ENCODE results near the gene ITFG1.

The ITFG1 gene

GRCh38 chr16:47316442-47317015 is 144.3 kb downstream of the ITFG1 start:
- Histone ChIP-seq H3K9ac (ENCODE audit: low read depth, low read length) (no peak overlapping the region), H3K4me2 (ENCODE audit: low read length) (no peak overlapping the region), H3K4me1 (ENCODE audit: control insufficient read depth, insufficient read depth, low read length) (no peaks in the 10 kb centered on the region), H3K4me3 (ENCODE audit: low read length) (no peak overlapping the region), H3K36me3 (ENCODE audit: insufficient read depth, low read length) (no peaks in the 10 kb centered on the region), H3K9me3 (replicated peaks; ENCODE audit: low read length) (no peaks in the 10 kb centered on the region), H3K27me3 (ENCODE audit: control insufficient read depth, insufficient read depth, low read length) (no peaks in the 10 kb centered on the region)

- no peak overlapping the region for H3K9ac ChIP-seq (ENCODE audit: low read depth, low read length)
- H3K4me2 ChIP-seq (ENCODE audit: low read length) = no peak overlapping the region
- no peak overlapping the region for H3K4me3 ChIP-seq (ENCODE audit: low read length)
- no peaks in the 10 kb centered on the region for H3K27me3 ChIP-seq (ENCODE audit: control insufficient read depth, insufficient read depth, low read length)
- no peaks in the 10 kb centered on the region for H3K36me3 ChIP-seq (ENCODE audit: insufficient read depth, low read length)
- peaks cover 6% of the 10 kb centered on the region for H3K4me1 ChIP-seq (ENCODE audit: control insufficient read depth, insufficient read depth, low read length)
- no peaks in the 10 kb centered on the region for H3K9me3 ChIP-seq (replicated peaks; ENCODE audit: low read length)
These were observed 148.9 kb downstream of the ITFG1 start for GRCh38 chr16:47311738-47312505.

- Histone ChIP-seq H3K4me3 (ENCODE audit: low read length) (no peak overlapping the region), H3K4me1 (ENCODE audit: control insufficient read depth, insufficient read depth, low read length) (peaks cover 6% of the 10 kb centered on the region), H3K9me3 (replicated peaks; ENCODE audit: low read length) (no peaks in the 10 kb centered on the region), H3K36me3 (ENCODE audit: insufficient read depth, low read length) (no peaks in the 10 kb centered on the region), H3K9ac (ENCODE audit: low read depth, low read length) (no peak overlapping the region), H3K27me3 (ENCODE audit: control insufficient read depth, insufficient read depth, low read length) (no peaks in the 10 kb centered on the region), H3K4me2 (ENCODE audit: low read length) (no peak overlapping the region)
These were observed 150.1 kb downstream of the ITFG1 start for GRCh38 chr16:47310792-47311211.

- Histone ChIP-seq H3K9me3 (replicated peaks; ENCODE audit: low read length) (no peaks in the 10 kb centered on the region), H3K27me3 (ENCODE audit: control insufficient read depth, insufficient read depth, low read length) (no peaks in the 10 kb centered on the region), H3K9ac (ENCODE audit: low read depth, low read length) (no peak overlapping the region), H3K4me1 (ENCODE audit: control insufficient read depth, insufficient read depth, low read length) (peaks cover 6% of the 10 kb centered on the region), H3K36me3 (ENCODE audit: insufficient read depth, low read length) (no peaks in the 10 kb centered on the region), H3K4me2 (ENCODE audit: low read length) (no peak overlapping the region), H3K4me3 (ENCODE audit: low read length) (no peak overlapping the region)
These were observed 151.1 kb downstream of the ITFG1 start for GRCh38 chr16:47309581-47310312.

- Histone ChIP-seq H3K9me3 (replicated peaks; ENCODE audit: low read length) (no peaks in the 10 kb centered on the region), H3K27me3 (ENCODE audit: control insufficient read depth, insufficient read depth, low read length) (no peaks in the 10 kb centered on the region), H3K4me2 (ENCODE audit: low read length) (no peak overlapping the region)
These were observed 152.3 kb downstream of the ITFG1 start for GRCh38 chr16:47308601-47309000.

GRCh38 chr16:47304563-47304962 is 156.3 kb downstream of the ITFG1 start:
- Histone ChIP-seq H3K9me3 (replicated peaks; ENCODE audit: low read length) (no peaks in the 10 kb centered on the region), H3K9ac (ENCODE audit: low read depth, low read length) (no peak overlapping the region), H3K27me3 (ENCODE audit: control insufficient read depth, insufficient read depth, low read length) (no peaks in the 10 kb centered on the region), H3K36me3 (ENCODE audit: insufficient read depth, low read length) (peaks cover 3% of the 10 kb centered on the region), H3K4me1 (ENCODE audit: control insufficient read depth, insufficient read depth, low read length) (peaks cover 2% of the 10 kb centered on the region), H3K4me3 (ENCODE audit: low read length) (no peak overlapping the region), H3K4me2 (ENCODE audit: low read length) (no peak overlapping the region)

More at GRCh38 chr16:47308601-47309000, 152.3 kb downstream of the ITFG1 start:
- Histone ChIP-seq H3K9ac (ENCODE audit: low read depth, low read length) (no peak overlapping the region), H3K4me3 (ENCODE audit: low read length) (no peak overlapping the region), H3K36me3 (ENCODE audit: insufficient read depth, low read length) (no peaks in the 10 kb centered on the region), H3K4me1 (ENCODE audit: control insufficient read depth, insufficient read depth, low read length) (peaks cover 6% of the 10 kb centered on the region)

GRCh38 chr16:47299587-47299986 is 161.3 kb downstream of the ITFG1 start:
- H3K27me3 ChIP-seq (ENCODE audit: control insufficient read depth, insufficient read depth, low read length) = no peaks in the 10 kb centered on the region
- H3K4me2 ChIP-seq (ENCODE audit: low read length) = no peak overlapping the region
- H3K4me3 ChIP-seq (ENCODE audit: low read length) = no peak overlapping the region
- no peaks in the 10 kb centered on the region for H3K9me3 ChIP-seq (replicated peaks; ENCODE audit: low read length)
- peaks cover 9% of the 10 kb centered on the region for H3K36me3 ChIP-seq (ENCODE audit: insufficient read depth, low read length)
- no peaks in the 10 kb centered on the region for H3K4me1 ChIP-seq (ENCODE audit: control insufficient read depth, insufficient read depth, low read length)
- H3K9ac ChIP-seq (ENCODE audit: low read depth, low read length) = no peak overlapping the region

GRCh38 chr16:47284999-47285398 is 175.9 kb downstream of the ITFG1 start:
- no peak overlapping the region for H3K9ac ChIP-seq (ENCODE audit: low read depth, low read length)
- H3K9me3 ChIP-seq (replicated peaks; ENCODE audit: low read length) = no peaks in the 10 kb centered on the region
- H3K27me3 ChIP-seq (ENCODE audit: control insufficient read depth, insufficient read depth, low read length) = no peaks in the 10 kb centered on the region
- H3K36me3 ChIP-seq (ENCODE audit: insufficient read depth, low read length) = peaks cover 3% of the 10 kb centered on the region
- H3K4me2 ChIP-seq (ENCODE audit: low read length) = no peak overlapping the region
- no peak overlapping the region for H3K4me3 ChIP-seq (ENCODE audit: low read length)
- no peaks in the 10 kb centered on the region for H3K4me1 ChIP-seq (ENCODE audit: control insufficient read depth, insufficient read depth, low read length)

- no peaks in the 10 kb centered on the region for H3K4me1 ChIP-seq (ENCODE audit: control insufficient read depth, insufficient read depth, low read length)
- H3K4me2 ChIP-seq (ENCODE audit: low read length) = no peak overlapping the region
- no peak overlapping the region for H3K9ac ChIP-seq (ENCODE audit: low read depth, low read length)
- H3K27me3 ChIP-seq (ENCODE audit: control insufficient read depth, insufficient read depth, low read length) = no peaks in the 10 kb centered on the region
- no peaks in the 10 kb centered on the region for H3K9me3 ChIP-seq (replicated peaks; ENCODE audit: low read length)
- H3K4me3 ChIP-seq (ENCODE audit: low read length) = no peak overlapping the region
- H3K36me3 ChIP-seq (ENCODE audit: insufficient read depth, low read length) = peaks cover under 1% of the 10 kb centered on the region
These were observed 182.4 kb downstream of the ITFG1 start for GRCh38 chr16:47278306-47278970.

GRCh38 chr16:47276522-47276921 is 184.3 kb downstream of the ITFG1 start:
- H3K9me3 ChIP-seq (replicated peaks; ENCODE audit: low read length) = no peaks in the 10 kb centered on the region
- no peak overlapping the region for H3K4me3 ChIP-seq (ENCODE audit: low read length)
- H3K36me3 ChIP-seq (ENCODE audit: insufficient read depth, low read length) = no peaks in the 10 kb centered on the region
- H3K27me3 ChIP-seq (ENCODE audit: control insufficient read depth, insufficient read depth, low read length) = no peaks in the 10 kb centered on the region
- no peak overlapping the region for H3K4me2 ChIP-seq (ENCODE audit: low read length)
- H3K9ac ChIP-seq (ENCODE audit: low read depth, low read length) = no peak overlapping the region
- no peaks in the 10 kb centered on the region for H3K4me1 ChIP-seq (ENCODE audit: control insufficient read depth, insufficient read depth, low read length)

GRCh38 chr16:47262938-47263337 is 197.9 kb downstream of the ITFG1 start:
- no peaks in the 10 kb centered on the region for H3K4me1 ChIP-seq (ENCODE audit: control insufficient read depth, insufficient read depth, low read length)
- no peak overlapping the region for H3K4me3 ChIP-seq (ENCODE audit: low read length)
- no peaks in the 10 kb centered on the region for H3K9me3 ChIP-seq (replicated peaks; ENCODE audit: low read length)
- no peaks in the 10 kb centered on the region for H3K36me3 ChIP-seq (ENCODE audit: insufficient read depth, low read length)
- no peak overlapping the region for H3K9ac ChIP-seq (ENCODE audit: low read depth, low read length)
- H3K27me3 ChIP-seq (ENCODE audit: control insufficient read depth, insufficient read depth, low read length) = no peaks in the 10 kb centered on the region
- no peak overlapping the region for H3K4me2 ChIP-seq (ENCODE audit: low read length)

All from skeletal muscle satellite cell (primary cell).